Prostate gland (tissue), 2 donors: ENCODE results near the gene SLC5A10.

Source experiments
- POLR2A ChIP-seq: fragments of 450-650 bp; IDR thresholded peaks from one replicate; pipeline ENCODE4 v1.6.1; 2016; ENCODE audit warnings: antibody characterized with exemption, mild to moderate bottlenecking
- TF ChIP-seq, protein P1 (sequence below), 4 experiments: fragments of 200-600 bp in 2 of 4; fragments of 450-650 bp in 2 of 4; sonication (generic) in 2 of 4; IDR thresholded peaks; 1 replicate in 3 of 4; 2 replicates in 1 of 4; pipeline ENCODE4 v1.5.1; 2016 to 2019; ENCODE audit warnings: antibody characterized with exemption in 4 of 4, mild to moderate bottlenecking in 2 of 4, moderate library complexity in 2 of 4

DNA sequence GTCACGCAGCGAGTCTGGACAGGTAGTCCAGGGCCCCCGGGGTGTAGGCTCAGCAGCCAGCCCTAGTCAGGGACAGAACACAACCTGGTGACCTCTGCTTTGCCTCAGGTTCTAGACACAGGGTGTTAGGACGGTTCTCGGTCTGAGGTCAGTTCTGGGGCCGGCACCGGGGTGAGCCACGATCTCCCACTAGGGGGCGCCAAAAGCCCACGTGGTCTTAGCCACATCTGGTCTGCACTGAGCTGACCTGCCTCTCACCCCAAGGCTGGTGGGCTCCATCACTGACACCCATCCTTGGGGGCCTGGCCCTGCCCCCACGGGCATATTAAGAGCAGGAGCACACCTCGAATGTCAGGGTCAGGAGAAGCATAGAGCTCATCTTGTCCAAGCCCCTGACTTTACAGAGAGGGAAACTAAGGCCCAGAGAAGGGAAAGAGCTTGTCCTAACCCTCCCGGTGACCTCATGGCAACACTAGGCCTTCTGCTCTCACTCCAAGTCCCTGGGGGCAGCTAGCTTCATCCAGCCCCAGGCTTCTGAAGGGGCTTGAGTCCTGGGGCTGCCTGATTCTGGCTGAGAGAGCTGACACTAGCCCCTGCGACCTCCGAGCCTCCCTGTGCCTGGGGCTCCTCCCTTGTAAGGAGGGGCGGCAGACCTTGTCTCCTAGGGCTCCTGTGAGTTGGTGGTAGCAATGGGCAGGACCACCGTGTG lies 9.0 kb downstream of the SLC5A10 start:
- TF ChIP-seq, protein P1, sequence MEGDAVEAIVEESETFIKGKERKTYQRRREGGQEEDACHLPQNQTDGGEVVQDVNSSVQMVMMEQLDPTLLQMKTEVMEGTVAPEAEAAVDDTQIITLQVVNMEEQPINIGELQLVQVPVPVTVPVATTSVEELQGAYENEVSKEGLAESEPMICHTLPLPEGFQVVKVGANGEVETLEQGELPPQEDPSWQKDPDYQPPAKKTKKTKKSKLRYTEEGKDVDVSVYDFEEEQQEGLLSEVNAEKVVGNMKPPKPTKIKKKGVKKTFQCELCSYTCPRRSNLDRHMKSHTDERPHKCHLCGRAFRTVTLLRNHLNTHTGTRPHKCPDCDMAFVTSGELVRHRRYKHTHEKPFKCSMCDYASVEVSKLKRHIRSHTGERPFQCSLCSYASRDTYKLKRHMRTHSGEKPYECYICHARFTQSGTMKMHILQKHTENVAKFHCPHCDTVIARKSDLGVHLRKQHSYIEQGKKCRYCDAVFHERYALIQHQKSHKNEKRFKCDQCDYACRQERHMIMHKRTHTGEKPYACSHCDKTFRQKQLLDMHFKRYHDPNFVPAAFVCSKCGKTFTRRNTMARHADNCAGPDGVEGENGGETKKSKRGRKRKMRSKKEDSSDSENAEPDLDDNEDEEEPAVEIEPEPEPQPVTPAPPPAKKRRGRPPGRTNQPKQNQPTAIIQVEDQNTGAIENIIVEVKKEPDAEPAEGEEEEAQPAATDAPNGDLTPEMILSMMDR (IDR thresholded peaks at IDR 0.05): peak; percentile 87 to 99 (median 93)
- no peak for TF ChIP-seq POLR2A
